ENCODE data around the gene SCD5.

The SCD5 gene

DNA sequence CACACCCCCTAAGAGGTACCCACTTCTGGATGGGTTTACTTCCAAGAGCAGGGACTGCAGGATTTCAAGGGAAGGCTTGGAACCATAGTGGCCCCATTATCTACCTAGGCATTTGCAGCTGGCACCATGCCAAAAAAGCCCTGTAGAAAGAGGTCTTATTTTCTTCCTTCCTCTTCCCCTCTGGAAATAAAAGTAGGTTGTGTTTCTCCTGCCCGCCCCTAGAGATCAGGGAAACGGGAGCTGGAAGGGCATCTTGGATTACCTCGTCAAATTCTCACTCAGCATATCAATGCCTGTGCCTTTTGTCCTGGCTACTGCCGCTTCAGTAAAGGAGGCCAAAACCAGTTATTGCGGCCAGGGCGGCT lies 1.6 kb downstream of the SCD5 start:
- peak; percentile 23 for DNase-seq (ENCODE audit: low spot score)

DNA sequence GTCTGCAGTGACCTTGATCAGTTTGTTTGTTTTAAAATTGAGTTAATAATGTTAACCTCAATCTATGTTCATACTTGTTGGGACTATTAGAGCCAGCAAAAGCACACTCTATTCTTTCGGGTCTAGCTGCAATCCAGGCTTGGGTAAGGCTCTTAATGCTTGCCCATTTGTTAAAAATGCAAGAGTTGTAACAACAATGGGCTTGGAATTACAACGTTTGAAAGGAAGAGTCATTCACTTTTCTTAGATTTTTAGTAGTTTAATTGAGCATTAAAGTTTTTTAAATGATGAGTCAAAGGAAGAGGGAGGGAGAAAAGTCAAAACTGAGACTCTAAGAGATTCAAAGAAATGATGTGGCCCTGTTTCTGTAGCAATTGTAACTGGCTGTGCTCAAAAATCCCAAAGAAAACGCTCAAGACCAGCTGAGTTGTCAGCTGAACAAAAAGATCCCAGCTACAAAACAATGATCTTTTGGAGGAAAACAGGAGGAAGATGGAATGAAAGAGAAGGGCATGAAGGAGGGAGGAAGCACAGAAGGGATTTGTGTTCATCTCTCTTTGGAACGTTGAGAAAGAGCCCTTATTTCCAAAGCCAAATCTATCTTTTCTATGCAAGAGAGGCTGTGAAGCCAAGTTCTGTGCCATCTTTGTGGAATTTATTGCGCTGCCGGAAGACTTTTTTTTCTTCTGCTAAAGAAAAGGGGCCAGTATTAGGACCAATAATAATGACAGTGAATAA lies 5.5 kb downstream of the SCD5 start:
- DNase-seq (ENCODE audit: low spot score) = no peak

DNA sequence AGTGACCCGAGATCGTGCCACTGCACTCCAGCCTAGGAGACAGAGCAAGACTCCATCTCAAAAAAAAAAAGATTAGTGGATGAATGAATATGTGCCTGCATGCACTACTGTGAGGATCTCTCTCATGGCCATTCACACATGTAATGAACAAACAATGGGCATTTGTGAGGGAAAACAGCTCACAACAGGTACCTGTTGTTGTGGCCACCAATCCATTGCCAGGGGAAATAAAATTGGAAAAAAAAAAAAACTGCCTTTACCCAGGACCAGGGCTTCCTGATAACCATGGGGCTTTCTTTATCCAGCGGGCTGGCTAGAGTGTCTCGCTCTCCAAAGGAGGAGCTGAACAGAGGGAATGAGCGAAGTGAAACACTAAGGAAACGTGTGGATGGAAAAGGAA lies 7.4 kb downstream of the SCD5 start:
- no peak for DNase-seq (ENCODE audit: low spot score)

DNA sequence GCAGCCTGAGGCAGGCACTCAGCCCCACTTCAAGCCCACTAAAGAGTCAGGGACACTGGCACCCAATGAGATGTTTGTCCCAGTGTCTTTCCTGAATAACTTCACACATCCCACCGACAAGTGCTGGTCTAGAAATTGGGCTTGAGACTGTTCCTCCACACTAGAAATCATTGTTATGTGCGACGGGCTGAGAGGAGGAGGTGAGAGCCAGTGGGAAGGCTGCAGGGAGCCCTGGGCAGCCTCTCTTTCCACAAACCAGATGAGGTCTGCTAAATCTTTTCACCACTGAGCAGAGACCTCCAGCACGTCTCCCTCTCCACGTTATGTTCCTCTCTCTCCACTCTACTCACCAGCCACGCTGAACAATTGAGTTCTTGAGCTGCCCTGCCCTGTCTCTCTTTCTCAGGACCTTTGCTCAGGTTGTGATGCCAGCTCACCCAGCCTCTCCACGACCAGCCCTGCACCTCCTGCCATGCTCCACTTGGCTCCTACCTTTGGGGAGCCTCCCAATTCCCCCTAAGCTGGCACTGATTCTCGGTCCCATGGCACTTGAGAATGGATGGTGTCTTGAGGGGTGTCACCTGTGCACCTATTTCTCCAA lies 8.4 kb downstream of the SCD5 start:
- DNase-seq (ENCODE audit: low spot score) = no peak

DNA sequence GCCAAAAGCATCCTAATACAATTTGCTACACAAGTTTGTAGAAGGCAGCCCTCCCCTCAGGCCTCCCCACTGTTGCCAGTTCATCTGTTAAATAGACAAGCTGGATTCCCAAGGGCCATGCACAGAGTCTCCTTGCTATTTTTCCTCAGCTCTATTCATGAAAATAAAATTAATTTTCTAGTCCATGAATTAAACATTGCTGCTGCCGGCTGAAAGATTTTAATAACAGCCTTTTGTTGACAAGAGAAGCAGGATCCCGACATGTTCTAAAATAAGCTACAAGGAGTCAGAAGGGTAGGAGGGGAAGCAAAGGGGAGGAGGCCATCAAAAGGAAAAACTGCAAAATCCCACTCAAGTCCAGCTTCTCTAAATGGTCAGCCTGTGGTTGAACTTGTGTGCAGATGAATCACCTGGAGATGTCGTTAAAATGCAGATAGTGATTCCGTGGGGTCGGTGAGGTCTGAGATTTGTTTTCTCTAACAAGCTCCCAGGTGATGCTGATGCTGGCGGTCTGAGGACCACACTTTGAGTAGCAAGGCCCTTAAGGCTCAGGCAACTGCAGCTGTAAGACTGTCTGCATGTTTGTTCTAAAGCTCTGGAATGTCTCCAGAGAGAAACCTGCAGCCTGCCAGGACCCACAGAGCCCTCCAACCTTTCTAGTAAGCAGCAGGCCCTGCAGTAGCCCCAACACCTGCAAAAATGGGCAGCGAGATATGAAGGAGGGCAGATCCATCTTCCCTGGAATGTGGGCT lies 9.4 kb downstream of the SCD5 start:
- DNase-seq (ENCODE audit: low spot score) = no peak

DNA sequence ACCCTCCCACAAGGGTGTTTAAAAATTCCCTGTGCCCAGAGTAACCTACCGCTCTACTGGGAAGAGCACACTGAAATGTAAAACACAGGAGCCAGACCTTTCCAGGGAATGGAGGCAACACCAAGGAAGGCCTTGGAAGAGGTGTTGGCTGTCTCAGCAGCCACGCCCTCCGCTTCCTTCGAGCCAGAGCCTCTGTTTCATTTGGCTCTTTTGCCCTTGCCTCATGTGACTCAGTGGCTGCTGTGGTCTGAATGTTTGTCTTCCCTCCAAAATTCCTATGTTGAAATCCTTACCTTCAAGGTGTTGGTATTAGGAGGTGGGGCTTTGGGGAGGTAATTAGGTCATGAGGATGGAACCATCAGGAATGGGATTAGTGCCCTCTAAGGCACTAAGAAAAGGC lies 11.3 kb downstream of the SCD5 start:
- no peak for DNase-seq (ENCODE audit: low spot score)

DNA sequence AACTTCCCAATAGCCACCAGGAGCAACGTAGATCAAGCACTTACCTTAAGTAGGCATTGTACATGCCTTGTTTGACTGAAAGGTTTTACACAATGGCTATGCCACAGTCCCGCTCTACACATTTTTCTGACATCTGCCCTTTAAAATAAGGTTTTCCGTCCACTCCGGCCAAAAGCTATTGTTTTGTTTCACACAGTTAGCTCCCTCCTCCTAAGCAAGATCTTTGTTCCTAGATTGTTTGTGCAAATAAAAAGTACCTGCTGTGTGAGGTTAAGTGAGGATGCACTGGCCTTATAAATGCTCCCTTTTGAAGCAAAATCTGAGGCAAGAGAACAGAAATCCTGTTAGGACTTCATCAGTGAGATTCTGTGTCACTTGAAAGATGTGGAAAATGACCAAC lies 11.8 kb downstream of the SCD5 start:
- no peak for DNase-seq (ENCODE audit: low spot score)

DNA sequence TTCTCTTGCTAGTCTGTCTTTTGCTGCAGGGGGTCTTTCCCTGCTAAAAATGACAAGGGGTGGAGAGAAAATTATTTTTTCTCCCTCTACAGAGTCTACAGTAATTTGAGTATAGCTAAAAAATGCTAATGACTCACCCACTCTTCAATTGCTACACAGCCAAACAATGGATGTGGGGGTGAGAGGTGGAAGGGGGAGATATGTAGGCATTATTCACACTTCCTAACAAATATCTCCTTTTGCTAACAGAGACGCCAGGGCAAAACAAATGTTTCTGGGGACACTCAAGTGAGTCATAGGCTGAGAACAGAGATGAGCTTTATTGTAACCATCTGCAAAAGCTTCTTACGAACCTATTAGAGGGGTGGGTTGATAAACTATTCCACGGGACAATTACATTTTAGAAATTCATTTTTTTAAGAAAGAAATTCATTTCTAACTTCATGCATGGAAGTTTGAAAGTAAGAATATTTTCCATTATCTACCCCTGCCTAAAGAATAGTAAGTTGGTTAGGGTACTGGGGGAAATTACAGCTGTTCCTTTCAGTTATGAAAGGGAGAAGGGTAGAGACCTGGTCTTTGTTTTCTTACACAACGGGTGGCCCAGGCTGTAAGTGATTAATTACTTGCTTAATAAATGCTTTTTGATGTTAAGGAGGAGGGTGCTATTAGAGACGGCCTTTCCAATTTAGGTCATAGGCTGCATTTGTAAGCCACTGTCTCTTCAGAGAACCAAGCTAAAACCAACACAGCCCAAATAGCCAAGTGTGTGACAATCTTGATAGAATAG lies 12.8 kb downstream of the SCD5 start:
- DNase-seq (ENCODE audit: low spot score) = no peak

DNA sequence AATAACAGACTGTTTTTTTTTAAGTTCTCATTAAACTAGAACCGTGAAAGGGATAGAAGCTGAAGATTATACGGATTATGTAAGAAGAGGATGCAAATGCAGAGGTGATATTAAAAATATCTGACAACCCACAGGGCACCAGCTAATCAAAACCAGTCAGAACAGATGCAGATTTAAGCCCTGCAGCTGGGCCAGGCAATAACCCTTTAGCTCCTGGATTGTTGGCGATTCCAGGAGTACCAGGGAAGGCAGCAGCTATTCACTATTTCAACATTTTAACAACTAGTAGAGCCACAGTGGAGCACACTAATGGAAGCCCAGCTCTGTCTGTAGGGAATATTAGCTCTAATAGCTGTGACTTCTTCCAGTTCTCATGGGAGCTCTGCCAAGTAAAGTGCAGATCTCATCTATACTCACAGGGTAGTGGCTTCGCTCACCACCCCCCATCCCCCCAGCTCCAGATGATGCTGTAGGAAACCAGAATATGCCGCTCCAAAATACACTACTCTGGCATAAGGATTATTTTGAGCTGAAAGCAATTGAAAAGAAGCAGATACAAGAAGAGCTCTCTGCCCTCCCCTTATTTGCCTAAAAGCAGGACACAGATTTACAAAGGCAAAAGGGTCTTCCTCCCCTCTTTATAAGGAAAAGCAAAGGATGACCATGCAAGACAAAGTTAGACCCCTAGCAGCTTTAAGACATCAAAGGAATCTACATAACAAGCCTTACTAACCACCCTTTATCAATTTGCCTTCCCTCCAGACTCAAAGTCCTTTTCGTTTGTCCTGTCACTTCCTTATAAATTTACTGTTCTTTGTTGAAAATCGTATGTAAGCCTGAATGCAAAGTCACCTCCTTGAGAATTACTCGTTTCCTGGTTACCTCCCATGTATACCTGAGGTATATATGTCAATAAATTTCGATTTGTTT lies 13.7 kb downstream of the SCD5 start:
- DNase-seq (ENCODE audit: low spot score) = no peak

DNA sequence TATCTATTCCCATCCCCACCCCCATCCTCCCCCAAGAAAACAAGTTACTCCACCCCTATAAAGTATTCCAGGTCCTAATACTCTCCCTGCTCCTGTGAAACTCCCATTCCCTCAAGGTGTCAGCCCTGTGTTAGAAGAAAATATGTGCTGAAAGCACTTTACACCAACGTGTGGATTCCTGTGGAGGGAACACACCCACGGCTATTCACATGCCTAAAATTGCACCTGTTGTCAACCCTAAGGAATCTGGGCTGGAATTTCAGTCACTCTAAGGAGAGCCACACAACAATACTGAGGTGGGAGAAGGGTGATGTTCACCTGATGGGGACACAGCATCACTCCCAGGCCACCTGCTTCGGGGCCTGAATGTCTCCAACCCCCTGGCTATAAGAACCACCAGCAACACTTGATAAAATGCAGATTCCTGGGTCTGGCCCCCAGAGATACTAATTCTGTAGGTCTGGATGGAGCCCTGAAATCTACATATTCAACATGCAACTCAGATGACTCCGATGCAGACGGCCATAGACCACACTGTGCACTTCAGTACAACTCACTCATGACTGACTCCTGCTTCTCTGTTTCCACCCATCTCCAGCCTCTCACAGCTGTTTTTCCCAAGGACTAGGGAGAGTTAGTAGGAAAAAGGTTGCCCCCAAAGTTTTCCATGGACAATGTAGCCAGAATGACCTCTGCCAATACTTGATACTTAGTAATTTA lies 15.8 kb downstream of the SCD5 start:
- DNase-seq (ENCODE audit: low spot score) = no peak

DNA sequence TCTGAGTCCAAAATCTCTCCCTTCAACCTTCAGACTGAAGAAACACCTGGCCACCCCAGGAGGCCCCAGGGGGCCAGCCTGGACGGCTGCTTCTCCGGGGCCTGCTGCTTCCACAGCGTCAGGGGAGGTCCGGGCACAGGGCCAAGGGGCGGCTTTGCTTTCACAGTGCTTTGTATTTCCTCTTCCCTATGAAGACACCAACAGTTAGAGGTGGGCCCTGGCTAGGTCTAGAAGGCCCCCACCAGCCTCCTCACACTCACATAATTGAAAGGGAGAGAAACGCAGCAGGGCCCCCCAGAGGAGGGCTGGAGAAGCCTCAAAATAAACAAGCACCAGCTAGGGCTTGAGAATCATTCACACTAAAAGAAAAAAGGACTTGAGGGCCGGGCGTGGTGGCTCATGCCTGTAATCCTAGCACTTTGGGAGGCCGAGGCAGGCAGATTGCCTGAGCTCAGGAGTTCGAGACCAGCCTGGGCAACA lies 17.8 kb downstream of the SCD5 start:
- no peak for DNase-seq (ENCODE audit: low spot score)

DNA sequence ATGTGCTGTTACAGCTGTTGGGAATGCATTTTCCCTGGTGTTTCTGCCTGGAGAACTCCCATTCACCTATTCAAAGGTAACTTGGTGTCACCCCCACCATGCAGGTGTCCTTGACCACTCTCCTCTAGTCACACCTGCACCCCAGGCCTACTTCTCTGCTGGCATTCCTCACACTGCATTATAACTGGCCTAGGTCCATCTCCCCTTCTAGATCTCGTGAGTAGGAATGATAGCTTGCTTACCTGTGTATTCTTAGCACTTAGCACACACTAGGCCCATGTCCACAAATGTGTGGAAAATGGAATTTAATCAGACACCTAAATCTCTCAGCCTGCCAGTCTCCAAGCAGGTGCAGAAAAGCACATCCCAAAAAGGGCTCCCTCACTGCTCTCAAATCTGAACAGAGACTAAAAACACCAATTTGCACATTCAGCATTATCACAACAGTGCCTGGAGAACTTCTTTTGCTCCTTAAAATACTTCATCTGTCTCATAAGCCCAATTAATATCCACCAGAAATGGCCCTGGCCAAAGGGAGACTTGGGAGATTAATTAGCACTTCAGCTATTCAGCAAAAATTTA lies 18.3 kb downstream of the SCD5 start:
- no peak for DNase-seq (ENCODE audit: low spot score)

DNA sequence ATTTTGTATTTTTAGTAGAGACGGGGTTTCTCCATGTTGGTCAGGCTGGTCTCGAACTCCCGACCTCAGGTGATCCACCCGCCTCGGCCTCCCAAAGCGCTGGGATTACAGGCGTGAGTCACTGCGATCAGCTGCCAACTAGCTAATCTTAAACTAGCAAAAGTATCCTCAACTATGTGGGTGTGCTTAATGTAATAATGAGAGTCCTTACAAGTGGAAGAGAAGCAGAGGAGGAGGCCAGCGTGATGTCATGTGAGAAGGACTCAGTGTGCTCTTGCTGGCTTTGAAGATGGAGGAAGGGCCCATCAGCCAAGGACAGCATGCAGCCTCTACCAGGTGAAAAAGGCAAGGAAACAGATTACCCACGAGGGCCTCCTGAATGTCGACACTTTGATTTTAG lies 19.6 kb downstream of the SCD5 start:
- DNase-seq (ENCODE audit: low spot score) = no peak

DNA sequence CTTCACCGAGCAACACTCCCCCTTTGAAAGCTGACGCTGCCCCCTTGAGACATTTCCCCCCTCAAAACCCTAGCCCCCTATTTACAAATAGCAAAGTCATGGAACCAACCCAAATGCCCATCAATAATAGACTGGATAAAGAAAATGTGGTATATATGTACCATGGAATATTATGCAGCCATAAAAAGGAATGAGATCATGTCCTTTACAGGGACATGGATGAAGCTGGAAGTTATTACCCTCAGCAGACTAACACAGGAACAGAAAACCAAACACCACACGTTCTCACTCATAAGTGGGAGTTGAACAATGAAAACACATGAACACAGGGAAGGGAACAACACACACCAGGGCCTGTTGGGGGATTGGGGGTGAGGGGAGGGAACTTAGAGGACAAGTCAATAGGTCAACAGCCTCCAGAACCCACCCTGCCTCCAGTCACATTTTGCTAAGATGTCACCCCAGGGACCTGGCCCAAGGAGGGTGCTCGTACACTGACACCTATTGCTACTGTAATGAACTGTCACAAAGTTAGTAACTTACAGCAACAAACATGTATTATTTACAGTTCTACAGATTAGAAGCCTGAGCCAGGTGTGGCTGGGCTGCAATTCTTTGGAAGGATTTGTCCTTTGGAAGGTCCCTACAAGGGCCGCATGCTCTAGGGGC lies 20.6 kb downstream of the SCD5 start:
- DNase-seq (ENCODE audit: low spot score) = no peak

DNA sequence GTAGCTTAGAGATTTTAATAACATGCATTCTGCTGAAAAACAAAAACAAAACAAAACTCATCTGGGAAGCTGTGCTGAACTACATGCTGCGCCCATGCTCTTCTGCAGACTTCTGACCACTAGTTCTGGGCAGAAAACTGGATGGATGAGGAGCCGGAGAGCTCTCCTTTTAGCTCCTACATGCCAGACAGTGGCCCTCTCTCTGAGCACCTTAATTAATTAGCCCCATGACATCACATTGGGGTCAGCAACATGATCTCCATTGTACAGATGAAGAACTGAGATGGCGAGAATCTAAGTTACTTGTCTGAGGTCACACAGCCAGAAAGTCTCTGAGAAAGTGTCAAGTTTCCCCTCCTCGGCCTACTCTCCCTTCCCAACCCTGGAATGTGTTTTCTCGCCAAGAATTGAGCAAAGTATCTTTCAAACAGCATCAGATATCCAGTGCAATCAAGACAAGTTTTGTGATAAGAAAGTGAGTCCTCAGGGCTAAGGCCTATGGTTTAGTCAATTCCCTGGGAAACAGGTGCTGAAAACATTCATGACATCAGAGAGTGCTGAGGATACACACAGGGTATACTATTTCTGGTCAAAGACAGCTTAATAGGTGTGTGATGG lies 21.6 kb downstream of the SCD5 start:
- no peak for DNase-seq (ENCODE audit: low spot score)

DNA sequence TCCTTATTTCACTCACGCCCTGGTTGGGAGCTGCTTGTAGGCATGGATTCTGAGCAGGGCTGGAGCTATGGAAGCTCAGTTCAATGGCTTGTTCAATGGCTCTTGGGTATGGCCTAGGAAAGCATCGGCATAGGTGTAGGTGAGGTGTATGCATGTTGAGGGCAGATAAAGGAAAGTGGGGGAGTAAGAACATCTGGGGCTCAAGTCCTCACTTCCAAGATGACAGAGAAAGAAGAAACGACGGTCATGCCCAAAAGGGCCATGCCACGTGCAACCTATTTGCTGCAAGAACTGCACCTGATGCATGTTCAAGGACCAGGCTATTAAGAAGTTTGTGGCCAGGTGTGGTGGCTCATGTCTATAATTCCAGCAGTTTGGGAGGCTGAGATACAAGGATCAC lies 23.4 kb downstream of the SCD5 start:
- no peak for DNase-seq (ENCODE audit: low spot score)

DNA sequence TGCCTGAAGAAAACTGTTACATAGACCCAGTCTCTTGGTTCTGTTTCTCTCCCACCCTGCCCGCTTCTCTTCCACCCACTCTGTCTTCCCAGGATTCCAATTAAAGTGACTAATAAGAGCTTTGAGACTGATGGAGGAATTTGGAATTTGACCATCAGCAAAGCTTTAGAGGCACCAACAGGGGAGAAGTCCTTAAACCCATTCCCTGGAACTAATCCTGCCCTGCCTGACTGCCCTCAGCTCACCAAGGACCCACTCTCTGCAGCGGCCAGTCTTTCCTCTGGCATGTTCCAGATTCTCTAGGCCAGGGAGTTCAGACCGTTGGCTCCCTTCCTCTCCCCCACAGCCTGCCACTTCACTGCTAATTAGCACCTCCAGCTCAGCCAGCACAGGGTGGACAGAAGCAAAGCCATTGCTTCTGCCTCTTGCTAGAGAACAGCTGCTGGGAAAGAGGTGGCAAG lies 23.9 kb downstream of the SCD5 start:
- no peak for DNase-seq (ENCODE audit: low spot score)

DNA sequence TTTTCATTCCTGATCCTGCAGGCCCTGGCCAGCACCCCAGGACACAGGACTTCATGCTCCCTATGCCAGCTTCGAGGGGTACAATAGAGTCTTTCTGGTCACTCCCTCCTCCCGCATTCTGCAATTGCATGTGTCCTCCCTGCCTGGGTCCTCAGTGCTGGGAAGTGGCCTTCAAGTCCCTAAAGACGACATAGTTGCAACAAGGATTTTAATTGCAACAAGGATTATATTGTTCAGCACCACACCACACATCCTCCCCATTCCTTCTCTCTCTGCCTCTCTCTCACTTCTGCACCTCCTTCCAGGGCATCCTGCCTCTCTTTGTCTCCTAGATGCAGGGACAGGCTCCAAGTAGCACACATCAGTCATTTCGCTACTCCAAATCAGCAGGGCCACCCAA lies 25.5 kb downstream of the SCD5 start:
- DNase-seq (ENCODE audit: low spot score) = no peak

DNA sequence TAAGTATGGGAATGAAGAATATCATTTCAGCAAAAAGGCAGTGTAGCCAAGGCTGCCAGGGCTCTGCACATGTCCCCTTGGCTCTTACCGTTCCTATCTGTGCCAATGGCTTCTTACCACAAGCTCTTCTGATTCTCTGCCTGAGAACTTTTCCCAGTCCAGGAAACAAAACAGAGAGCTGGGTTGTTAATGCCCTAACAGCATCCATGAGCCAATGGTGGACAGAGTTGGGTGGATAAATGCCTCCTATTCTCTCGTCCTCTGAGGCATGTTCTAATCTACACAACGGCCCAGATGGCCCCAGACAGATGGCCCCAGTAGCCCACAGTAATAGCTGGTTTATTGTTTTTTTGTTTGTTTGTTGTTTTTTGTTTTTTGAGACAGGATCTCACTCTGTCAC lies 28.0 kb downstream of the SCD5 start:
- DNase-seq (ENCODE audit: low spot score) = no peak
